GM12891 (cell line): ENCODE data around the gene NR2C2.

Source experiments
- DNase-seq: peaks from one replicate; pipeline ENCODE4 v3.0.0; 2011; ENCODE audit warnings: low spot score; ENCODE audit not compliant: insufficient read length
- FAIRE-seq: peaks from 2 replicates; lab custom pipeline; 2011; peaks lifted over from hg19 to GRCh38; lab: Jason Lieb, UNC
- PAX5 ChIP-seq: IDR thresholded peaks from 2 replicates; pipeline ENCODE4 v1.6.1; 2011; ENCODE audit warnings: low read length, moderate library complexity, mild to moderate bottlenecking; ENCODE audit not compliant: insufficient read depth, severe bottlenecking
- POLR2A ChIP-seq: IDR thresholded peaks from 2 replicates; pipeline ENCODE4 v1.6.1; 2011; ENCODE audit warnings: low read depth, low read length, control low read depth
- POLR2AphosphoS5 ChIP-seq: IDR thresholded peaks from 2 replicates; pipeline ENCODE4 v1.6.1; 2011; ENCODE audit warnings: low read depth, low read length, control low read depth
- POU2F2 ChIP-seq: IDR thresholded peaks from 2 replicates; pipeline ENCODE4 v1.6.1; 2011; ENCODE audit warnings: low read depth, mild to moderate bottlenecking, control low read depth, low read length, moderate library complexity
- SPI1 ChIP-seq: IDR thresholded peaks from 2 replicates; pipeline ENCODE4 v1.6.1; 2011; ENCODE audit warnings: low read depth, low read length, control low read depth
- TAF1 ChIP-seq: IDR thresholded peaks from 2 replicates; pipeline ENCODE4 v1.6.1; 2011; ENCODE audit warnings: low read depth, low read length, control low read depth

Gene NR2C2

DNA sequence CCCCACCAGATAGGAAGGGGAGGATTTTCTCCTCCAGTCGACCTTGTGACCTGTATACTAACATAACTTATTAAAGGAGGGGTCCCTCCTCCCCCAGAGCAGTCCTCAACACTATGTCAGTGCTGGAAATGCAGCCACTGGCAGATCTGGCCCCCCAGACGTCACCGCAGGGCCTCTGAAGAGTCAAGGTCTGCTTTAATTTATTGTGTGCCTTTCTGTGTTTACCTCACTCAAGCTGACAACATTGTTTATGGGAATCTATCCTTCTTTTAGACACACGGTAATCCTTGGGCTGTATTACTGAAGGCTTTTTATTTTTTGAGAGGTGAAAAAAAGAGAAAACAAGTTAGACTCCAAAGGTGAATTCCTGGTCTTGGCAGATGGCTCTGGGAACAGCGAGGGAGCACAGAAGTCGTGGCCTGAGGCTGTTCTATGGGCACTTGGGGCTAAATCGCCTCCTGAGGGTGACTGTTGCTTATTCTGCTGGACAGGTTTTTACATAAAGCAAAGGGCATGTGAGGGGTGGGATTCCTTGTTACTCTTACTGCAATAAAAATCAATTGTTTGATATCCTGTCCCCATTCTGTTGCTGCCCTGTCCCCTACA lies 13.5 kb upstream of the NR2C2 start:
- TF ChIP-seq POLR2AphosphoS5 (no peak), POU2F2 (no peak), POLR2A (no peak), PAX5 (no peak), SPI1 (no peak), TAF1 (no peak)
- FAIRE-seq: no peak
- no peak for DNase-seq

DNA sequence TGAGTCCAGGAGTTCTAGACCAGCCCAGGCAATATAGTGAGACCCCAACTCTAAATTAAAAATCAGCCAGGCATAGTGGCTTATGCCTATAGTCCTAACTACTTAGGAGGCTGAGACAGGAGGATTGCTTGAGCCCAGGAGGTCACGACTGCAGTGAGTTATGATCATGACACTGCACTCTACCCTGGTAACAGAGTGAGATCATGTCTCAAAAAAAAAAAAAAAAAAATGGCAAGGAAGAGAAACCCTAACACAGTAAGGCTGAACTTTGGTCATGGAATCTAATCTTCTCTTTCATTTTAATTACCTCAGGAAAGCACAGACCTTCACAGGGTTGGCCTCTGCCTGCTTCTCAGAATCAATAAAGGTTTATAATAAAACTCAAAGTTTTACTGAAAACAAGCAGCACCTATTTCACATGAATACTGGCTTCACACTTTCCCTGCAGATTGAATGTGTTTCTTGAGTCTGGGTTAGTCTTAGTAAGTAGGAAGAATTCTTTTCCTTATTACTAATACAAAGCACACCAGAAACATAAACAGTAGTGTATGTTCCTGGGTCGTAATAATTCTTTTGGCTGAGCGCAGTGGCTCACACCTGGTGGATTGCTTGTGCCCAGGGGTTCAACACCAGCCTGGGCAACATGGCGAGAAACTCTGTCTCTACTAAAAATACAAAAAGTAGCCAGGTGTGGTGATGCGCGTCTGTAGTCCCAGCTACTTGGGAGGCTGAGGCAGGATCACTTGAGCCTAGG lies 11.6 kb upstream of the NR2C2 start:
- DNase-seq (no peak), FAIRE-seq (no peak)
- TF ChIP-seq SPI1 (no peak), POLR2AphosphoS5 (no peak), POLR2A (no peak), PAX5 (no peak), TAF1 (no peak), POU2F2 (no peak)

DNA sequence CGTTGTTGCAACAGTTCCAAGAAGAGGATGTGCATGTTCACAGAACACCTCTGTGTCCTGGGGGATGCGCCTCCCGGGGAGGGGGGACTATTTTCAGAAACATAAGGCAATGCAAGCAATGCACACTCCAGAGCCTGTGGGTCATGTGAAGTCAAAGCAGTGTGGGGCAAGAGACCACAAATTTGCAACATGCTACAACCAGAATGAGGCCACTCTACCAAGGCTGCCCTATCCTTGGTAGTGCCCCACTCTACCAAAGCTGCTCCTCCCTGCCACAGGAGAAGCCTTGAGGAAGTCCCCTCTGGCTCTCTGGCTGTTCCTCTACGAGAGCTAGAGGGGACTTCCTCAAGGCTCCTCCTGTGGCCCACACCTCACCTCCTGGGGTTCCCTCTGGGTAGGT lies 8.4 kb upstream of the NR2C2 start:
- no peak for TF ChIP-seq SPI1
- TF ChIP-seq POLR2AphosphoS5: no peak
- TF ChIP-seq POLR2A: no peak
- TF ChIP-seq TAF1: no peak
- no peak for TF ChIP-seq POU2F2
- TF ChIP-seq PAX5: no peak
- FAIRE-seq (no peak), DNase-seq (no peak)

DNA sequence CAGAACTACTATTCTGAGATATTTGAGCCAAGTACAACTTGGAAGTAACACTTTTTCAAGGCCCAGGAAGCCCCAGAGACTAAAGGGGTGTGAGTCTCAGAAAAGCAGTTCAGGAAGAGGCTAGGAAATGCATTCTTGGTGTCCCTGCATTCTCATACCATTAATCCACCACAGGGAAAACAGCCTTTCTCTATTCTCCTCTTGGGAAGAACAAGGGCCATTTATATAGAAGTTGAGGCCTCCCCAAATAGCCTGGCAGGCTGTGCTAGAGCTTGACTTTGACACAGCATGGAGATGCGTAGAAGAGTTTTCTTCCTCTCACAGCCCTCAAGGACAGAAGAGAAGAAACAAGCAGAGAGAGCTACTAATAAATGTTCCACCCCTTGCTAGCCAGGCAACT lies 5.5 kb upstream of the NR2C2 start:
- FAIRE-seq: no peak
- no peak for DNase-seq
- TF ChIP-seq POU2F2 (no peak), POLR2A (no peak), PAX5 (no peak), TAF1 (no peak), SPI1 (no peak), POLR2AphosphoS5 (no peak)

DNA sequence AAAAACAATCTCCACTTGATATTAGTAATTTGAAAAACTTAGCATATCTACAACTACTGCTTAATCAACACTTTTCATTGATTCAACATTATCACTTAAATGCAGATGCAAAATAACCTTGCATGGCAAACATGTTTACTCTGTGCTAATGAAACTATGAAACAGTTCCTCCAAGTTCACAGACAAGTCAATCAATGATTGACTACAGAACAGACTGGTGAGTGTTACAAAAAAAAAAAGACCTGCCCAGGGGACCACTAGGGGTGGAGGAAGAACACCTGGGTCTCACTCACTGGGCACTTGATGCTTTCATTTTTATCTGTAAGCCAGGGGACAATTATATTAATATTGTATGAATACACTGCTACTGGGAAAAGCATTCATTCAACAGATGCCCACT lies 4.3 kb upstream of the NR2C2 start:
- TF ChIP-seq POLR2A (no peak), POLR2AphosphoS5 (no peak), SPI1 (no peak), TAF1 (no peak), PAX5 (no peak), POU2F2 (no peak)
- no peak for FAIRE-seq
- DNase-seq: no peak

DNA sequence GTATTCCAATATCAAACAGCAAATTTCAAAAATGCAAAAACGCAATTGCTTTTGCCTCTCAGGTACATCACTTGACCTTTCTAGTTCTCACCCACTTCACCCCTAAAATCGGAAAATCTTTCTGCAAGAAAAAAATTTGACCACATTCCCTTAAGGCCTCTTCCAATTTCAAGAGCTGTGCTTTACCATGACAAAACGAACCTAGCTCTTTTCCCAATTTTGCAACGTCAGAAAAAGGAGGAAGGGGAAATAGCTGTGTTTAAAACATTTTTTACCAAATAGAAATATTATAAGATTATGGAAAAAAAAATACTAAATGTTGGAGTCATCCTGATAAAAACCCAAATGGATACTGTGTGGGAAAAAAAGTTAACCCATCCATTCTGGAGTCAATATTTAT lies 1.1 kb upstream of the NR2C2 start:
- TF ChIP-seq POLR2A: no peak
- no peak for TF ChIP-seq PAX5
- TF ChIP-seq POU2F2: no peak
- TF ChIP-seq TAF1: no peak
- TF ChIP-seq POLR2AphosphoS5: no peak
- no peak for TF ChIP-seq SPI1
- FAIRE-seq: no peak
- DNase-seq: no peak

DNA sequence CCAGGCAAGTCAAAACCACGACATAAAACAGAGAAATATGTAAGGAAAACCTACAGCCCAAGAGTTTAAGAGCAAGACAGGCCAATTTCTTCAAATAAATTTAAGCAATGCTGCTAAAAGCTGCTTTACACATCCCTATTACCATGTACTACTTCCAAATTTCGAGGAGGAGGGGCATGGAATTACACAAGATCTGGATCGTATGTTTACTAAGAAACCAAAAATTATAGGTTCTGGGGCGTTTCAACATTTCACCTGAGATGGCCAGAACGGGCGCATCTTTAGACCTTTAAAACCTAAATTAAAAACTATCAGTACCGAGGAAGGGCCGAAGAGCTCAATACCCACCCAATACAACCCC lies 664 bp upstream of the NR2C2 start:
- DNase-seq: no peak
- TF ChIP-seq POLR2AphosphoS5: no peak
- TF ChIP-seq POU2F2: no peak
- TF ChIP-seq SPI1: no peak
- no peak for TF ChIP-seq TAF1
- no peak for TF ChIP-seq POLR2A
- no peak for TF ChIP-seq PAX5
- FAIRE-seq: no peak

DNA sequence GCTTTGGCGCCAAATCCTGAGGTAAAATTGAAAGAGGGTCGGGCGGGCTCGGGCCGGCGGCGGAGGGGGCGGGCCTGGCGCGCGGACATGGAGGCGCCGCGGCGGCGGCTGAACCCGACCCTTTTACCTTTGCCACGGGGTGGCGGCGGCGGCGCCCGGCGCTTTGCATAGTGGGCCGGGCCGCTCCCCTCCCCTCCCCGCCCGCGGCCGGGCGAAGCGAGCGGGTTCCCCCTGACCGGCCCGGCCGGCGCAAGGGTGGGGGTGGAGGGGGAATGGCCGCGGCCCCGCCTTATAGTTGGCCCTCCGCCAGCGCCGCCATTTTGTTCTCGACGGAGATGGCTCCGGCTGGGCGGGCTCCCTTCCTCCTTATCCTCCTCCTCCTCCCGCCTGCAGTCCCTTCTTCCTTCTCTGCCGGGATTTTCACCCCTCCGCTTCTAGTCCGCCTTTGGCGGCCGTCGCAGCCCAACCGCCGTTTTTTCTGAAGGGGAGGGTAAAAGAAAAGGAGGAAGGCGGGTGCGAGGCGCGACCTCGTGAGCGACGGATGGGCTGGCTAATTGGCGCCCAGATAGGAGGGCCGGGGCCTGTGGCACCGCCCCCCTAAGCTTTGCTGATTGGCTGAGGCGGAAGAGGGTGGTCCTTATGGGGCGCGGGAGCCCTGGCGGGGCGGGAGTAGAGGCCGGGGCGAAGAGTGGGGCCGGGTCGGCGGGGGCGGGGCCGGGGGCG lies 664 bp downstream of the NR2C2 start:
- TF ChIP-seq POU2F2: no peak
- peak; percentile 30; the same call in 1 of the 2 replicates for TF ChIP-seq SPI1
- peak; percentile 56 for TF ChIP-seq PAX5
- TF ChIP-seq TAF1: peak; percentile 64
- TF ChIP-seq POLR2A: no peak; the same call in 1 of the 2 replicates
- no peak for TF ChIP-seq POLR2AphosphoS5
- FAIRE-seq (peak; percentile 87), DNase-seq (peak; percentile 94)

DNA sequence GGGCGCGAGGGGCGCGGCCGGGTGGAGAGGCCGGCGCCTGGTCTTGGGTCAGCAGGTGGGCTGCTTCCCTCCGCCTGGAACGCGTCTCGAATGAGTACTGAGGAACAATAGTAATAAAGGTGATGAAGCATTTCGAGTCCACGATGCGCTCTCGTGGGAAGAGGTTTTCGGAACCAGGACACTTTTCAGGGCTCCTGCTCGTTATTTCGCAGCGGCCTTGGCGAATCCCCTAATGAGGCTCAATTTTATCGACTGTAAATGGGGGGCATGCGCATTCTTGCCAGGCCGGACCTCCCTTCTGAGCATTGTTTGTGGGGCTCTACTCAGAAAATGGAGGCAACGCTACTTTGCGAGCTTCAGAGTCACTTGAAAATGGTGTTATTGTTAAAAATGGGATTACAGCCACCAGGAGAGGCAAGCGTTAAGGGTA lies 1.2 kb downstream of the NR2C2 start:
- no peak for FAIRE-seq
- TF ChIP-seq POU2F2: 0 out of 2 replicates have a peak, but pooled peaks have one; percentile 9
- TF ChIP-seq TAF1: 0 out of 2 replicates have a peak, but pooled peaks have one; percentile 27
- TF ChIP-seq POLR2AphosphoS5: no peak
- 0 out of 2 replicates have a peak, but pooled peaks have one; percentile 58 for TF ChIP-seq POLR2A
- DNase-seq: no peak

DNA sequence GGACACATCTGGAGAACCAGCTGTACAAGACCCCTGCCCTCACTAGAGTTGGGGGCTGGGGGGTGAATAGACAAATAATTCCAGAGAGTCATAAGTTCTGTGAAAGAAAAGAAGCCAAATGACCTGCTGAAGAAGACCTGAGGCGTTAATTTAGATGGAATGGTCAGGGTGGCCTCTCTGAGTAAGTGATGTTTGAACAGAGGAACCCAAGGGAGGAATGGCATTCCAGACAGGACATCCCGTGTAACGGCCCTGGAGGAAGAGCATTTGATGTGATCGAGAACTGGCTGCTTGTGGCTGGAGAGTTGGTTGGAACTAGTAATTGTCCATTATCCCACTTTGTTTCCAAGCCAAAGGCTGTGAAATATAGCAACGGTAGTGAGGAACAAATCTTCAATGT lies 1.7 kb downstream of the NR2C2 start:
- FAIRE-seq: peak; percentile 13
- TF ChIP-seq PAX5 (no peak), TAF1 (no peak), POLR2AphosphoS5 (no peak), POU2F2 (no peak), POLR2A (no peak), SPI1 (no peak)

More for the DNA sequence above, 1.7 kb downstream of the NR2C2 start:
- DNase-seq: no peak
